HG03135 (cell line): ENCODE results near the gene ZNF267.
A peak's percentile ranks its signal among the peaks of the same experiment; 100 is the strongest.
"Not testable (repeated sequence)": the region's sequence is repeated elsewhere in the genome, so short reads cannot be mapped to it uniquely, and the experiment has no call there.

Source experiments
- ATAC-seq: cut with Tn5 transposase; IDR thresholded peaks from one replicate; pipeline ENCODE4 v1.9.1; 2021; ENCODE audit warnings: mild to moderate bottlenecking, moderate library complexity; ENCODE audit not compliant: unreplicated experiment

ZNF267 gene

DNA sequence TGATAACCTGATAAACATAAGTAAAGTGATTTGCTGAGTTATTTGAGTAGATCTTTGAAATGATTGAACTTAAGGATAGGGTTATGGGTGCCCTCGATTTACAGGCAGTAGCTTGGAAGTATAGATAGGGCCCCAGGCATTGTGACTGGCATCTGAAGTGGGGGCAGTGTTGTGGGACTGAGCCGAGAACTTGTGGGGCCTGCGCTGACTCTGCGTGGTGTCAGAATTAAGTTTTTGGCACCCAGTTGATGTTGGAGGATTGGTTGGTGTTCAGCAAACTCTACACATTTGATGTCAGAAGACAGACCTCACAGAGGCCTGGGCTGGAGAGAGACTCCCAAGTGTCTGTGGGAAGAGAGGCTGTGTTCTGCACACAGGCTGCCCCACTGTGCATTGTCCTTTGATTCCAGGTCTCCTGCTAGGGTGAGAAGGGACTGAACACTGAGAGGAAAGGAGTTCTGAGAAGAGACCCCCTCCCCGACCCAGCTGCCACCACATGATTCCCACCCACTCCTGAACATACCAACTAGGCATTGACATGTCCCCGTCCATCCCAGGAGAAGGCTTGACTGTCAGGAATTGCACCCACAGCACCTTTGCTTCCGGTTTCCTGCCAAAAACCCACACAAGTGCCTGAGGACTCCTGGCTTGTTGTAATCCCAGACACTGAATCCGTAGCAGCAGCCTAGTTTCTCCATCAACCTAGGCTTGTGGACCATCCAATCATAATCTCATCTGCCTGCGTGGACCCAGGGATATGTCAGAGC is 4.5 kb downstream of the ZNF267 start:
- no peak for ATAC-seq

DNA sequence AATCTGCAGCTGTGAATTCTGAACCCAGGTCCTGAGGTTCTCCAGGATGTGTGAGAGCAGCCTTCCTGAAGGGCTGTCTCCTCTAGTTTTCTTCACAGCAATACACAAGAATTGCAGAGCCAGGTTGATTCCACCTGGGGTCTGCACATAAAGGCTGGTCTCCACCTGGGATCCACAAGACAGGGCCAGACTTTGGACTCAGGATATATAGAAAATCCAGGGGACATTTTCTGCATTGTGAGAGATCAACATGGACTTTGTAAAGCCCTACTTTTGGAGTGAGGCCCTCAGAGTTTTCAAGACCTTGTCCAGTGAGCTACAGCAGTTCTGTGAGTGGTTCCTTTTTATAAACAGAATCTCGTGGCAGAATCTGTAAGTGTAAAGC is 6.3 kb downstream of the ZNF267 start:
- ATAC-seq: no peak

DNA sequence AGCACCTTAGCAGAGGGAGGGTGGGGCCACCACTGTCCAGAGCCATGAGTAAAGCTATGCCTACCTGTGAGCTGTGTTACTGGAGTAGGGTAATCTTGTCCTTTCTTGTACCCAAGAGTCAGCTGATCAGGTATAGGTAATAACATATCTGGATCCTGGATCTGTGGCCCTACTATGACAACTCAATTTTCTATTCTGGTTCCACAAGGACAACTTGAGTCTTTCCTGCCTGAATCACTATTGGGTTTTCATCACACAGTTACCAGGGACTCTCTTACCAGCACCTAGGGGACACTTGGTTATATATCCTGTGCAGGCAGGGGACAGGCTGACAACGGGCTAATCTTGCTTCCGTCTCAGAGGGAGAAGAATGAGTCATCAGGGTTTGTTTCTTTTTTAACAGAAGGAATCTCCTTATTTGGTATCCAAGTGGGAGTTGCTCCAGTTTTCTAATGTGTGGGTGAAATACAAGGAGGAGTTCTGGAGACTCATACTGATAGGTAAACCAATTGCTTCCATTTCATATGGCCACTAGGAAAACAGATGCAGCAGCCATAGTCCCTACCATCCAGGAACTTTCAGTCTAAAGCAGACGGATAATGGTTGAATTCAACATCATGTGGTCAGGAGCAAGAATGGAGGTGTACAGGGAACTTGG is 6.8 kb downstream of the ZNF267 start:
- ATAC-seq: peak; percentile 54

DNA sequence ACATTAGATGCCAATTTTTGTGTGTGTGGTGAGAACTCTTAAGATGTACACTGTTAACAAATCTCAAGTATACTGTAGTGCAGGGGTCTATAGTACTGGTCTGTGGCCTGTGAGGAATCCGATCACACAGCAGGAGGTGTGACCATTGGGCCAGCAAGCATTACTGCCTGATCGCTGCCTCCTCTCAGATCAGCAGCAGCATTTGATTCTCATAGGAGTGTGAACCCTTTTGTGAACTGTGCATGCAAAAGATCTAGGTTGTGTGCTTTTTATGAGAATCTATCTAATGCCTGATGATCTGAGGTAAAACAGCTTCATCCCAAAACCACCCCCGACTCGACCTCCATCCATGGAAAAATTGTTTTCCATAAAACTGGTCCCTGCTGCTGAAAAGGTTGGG is 12.6 kb downstream of the ZNF267 start:
- no peak for ATAC-seq

DNA sequence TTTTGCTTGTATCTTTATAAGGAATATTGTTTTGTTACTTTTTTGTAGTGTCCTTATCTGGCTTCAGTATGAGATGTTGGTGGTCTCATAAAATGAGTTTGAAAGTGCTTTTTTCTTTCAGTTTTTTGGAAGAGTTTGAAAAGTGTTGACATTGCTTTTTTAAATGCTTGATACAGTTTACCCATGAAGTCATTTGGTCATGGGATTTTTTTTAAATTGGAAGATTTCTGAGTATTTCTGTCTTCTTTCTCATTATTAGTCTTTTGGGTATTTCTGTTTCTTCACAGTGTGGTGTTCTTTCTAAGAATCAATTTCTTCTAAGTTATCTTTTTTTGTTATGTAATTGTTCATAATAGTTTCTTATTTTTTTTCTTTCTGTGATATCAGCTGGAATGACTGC is 15.1 kb downstream of the ZNF267 start:
- ATAC-seq: no peak

DNA sequence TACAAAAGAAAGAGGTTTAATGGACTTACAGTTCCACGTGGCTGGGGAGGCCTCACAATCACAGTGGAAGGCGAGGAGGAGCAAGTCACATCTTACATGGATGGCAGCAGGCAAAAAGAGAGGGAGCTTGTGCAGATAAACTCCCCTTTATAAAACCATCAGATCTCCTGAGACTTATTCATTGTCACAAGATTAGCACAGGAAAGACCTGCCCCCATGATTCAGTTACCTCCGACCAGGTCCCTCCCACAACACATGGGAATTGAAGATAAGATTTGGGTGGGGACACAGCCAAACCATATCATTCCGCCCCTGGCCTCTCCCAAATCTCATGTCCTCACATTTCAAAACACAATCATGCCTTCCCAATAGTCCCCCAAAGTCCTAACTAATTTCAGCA is 18.5 kb downstream of the ZNF267 start:
- not testable (repeated sequence) for ATAC-seq

DNA sequence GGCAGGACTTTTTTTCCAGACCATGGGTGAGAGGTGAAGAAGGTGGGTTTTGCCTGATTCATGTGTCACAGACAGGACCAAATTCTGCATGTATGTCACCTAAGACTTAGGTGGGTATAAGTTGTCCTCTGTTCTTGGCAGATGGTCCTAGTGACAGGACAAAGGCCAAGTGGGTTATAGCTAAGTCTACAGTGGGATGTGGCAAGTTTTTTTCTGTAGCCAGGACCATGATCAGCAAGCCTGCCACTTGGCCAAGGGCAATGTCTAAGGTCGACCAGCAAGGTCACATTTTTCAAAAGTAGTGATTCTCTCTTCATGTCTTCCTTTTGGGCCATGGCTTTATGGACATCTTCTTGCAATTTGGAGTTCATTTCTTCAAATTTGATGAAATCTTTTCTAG is 20.2 kb downstream of the ZNF267 start:
- ATAC-seq: no peak

DNA sequence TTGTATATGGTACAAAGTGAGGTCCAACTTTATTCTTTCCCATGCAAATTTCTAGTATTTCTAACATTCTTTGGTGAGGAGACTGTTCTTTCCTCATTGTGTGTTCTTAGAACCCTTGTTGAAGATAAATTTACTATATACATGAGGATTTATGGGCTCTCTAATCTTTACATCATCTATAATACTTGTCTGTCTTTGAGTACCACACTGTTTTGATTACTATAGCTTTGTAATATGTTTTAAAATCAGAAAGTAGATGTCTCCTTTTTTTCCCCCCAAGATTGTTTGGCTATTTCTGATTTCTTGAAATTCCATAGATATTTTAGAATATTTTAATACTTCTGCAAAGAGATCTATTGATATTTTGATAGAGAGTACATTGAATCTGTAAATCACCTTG is 23.7 kb downstream of the ZNF267 start:
- no peak for ATAC-seq

DNA sequence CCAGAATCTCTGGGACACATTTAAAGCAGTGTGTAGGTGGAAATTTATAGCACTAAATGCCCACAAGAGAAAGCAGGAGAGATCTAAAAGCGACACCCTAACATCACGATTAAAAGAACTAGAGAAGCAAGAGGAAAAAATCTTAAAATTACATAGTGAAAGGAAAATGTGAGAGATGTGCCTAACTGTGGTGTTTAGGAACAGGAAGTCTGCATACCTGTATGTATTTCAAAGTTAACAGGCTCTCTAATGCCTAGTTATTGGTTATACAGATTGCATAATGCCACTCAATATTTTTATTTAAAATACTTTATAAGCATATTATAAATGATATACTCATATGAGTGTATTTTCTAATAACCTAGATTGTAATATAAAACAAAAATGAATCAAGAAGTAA is 25.9 kb downstream of the ZNF267 start:
- ATAC-seq: no peak

DNA sequence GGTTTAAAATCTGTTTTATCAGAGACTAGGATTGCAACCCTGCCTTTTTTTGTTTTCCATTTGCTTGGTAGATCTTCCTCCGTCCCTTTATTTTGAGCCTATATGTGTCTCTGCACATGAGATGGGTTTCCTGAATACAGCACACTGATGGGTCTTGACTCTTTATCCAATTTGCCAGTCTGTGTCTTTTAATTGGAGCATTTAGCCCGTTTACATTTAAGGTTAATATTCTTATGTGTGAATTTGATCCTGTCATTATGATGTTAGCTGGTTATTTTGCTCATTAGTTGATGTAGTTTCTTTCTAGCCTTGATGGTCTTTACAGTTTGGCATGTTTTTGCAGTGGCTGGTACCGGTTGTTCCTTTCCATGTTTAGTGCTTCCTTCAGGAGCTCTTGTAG is 31.0 kb downstream of the ZNF267 start:
- ATAC-seq: not testable (repeated sequence)

DNA sequence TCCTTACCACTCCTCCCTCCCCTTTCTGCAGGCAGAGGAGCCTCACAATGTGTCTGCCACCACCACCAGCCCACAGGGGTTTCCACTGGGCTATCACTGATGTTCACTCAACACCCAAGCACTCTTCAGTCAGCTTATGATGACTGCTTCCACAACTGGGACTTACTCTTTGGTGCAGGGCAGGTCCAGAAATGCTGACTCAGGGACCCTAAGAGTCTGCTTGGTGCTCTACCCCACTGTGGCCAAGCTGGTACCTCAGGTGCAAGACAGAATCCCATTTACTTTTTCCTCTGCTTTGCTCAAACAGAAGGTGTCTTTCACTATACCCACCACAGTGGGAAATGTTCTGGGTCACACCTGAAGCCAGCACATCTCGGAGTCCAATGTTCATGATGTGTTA is 40.1 kb downstream of the ZNF267 start:
- ATAC-seq: no peak

DNA sequence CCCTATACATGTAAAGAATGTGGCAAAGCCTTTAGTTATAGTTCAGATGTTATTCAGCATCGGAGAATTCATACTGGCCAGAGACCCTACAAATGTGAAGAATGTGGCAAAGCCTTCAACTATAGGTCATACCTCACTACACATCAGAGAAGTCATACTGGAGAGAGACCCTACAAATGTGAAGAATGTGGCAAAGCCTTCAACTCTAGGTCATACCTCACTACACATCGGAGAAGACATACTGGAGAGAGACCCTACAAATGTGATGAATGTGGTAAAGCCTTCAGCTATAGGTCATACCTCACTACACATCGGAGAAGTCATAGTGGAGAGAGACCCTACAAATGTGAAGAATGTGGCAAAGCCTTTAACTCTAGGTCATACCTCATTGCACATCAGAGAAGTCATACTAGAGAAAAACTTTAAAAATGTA is 42.5 kb downstream of the ZNF267 start:
- ATAC-seq: no peak

DNA sequence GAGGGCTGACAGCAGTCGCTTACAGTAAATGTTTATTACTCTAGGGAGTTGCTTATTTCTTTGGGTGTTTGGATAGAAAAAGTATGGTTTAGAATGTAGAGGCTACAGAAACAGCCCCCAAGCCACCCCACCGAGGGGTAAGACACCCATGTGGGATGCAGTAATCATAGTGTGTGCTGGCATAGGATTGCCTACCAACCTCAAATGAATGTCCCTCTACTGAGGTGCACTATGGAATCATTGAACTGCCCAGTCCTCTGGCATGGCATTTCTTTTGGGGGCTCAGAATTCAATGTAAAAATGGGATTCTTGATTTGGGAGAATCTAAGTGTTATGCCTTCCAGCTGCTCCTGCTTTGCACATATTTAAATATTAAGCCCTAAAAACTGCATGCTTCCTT is 46.8 kb downstream of the ZNF267 start:
- no peak for ATAC-seq

DNA sequence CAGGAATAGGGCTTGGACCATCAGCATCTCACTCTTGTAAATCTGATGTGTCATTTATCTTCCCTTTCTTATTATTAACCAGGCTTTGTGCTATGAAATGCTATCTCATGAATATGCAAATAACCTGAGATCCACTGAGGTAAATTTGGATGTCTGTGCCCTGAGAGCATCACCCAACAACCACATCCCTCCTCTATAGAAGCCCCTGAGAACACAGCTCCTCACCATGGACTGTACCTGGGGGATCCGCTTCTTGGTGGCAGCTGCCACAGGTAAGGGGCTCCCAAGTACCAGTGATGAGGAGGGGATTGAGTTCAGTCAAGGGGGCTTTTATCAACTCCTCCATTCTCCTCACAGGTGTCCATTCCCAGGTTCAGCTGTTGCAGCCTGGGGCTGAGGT is 78.2 kb downstream of the ZNF267 start:
- not testable (repeated sequence) for ATAC-seq

DNA sequence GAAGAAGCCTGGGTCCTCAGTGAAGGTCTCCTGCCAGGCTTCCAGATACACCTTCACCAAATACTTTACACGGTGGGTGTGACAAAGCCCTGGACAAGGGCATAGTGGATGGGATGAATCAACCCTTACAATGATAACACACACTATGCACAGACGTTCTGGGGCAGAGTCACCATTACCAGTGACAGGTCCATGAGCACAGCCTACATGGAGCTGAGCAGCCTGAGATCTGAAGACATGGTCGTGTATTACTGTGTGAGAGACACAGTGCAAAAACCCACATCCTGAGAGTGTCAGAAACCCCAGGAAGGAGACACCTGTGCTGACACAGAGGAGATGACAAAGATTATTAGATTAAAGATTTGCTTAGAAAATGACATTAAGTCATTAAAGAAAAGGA is 78.6 kb downstream of the ZNF267 start:
- not testable (repeated sequence) for ATAC-seq

DNA sequence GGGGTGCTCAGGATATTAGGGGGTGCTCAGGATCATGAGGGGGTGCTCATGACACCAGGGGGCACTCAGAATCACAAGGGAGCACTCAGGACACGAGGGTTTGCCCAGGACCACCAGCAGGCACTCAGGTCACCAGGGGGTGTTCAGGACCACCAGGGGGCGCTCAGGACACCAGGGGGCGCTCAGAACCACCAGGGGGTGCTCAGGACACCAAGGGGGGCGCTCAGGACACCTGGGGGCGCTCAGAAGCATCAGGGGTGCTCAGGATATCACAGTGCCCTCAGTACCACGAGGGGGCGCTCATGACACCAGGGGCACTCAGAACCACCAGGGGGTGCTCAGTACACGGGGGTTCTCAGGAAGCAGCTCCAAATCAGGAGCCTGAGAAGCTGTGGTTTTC is 82.6 kb downstream of the ZNF267 start:
- ATAC-seq: not testable (repeated sequence)

DNA sequence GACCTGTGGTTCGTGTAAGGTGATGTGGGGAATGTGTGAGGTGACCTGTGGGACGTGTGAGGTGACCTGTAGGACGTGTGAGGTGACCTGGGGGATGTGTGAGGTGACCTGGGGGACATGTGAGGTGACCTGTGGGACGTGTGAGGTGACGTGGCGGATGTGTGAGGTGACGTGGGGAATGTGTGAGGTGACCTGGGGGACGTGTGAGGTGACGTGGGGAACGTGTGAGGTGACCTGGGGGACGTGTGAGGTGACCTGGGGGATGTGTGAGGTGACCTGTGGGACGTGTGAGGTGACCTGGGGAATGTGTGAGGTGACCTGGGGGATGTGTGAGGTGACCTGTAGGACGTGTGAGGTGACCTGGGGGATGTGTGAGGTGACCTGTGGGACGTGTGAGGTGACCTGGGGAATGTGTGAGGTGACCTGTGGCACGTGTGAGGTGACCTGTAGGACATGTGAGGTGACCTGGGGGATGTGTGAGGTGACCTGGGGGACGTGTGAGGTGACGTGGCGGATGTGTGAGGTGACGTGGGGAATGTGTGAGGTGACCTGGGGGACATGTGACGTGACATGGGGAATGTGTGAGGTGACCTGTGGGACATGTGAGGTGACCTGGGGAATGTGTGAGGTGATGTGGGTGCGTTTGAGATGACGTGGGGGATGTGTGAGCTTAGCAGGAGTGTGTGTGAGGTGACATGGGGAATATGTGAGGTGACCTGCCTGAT is 86.7 kb downstream of the ZNF267 start:
- ATAC-seq: not testable (repeated sequence)
